ELF-1 (cell line): ENCODE results near the gene ISOC2.
"Not testable (repeated sequence)": the region's sequence is repeated elsewhere in the genome, so short reads cannot be mapped to it uniquely, and the experiment has no call there.

Experiments used
- DNase-seq: peaks from one replicate; pipeline ENCODE4 v3.0.0-alpha.2; 2016; ENCODE audit warnings: low read depth, low spot score

Gene ISOC2

DNA sequence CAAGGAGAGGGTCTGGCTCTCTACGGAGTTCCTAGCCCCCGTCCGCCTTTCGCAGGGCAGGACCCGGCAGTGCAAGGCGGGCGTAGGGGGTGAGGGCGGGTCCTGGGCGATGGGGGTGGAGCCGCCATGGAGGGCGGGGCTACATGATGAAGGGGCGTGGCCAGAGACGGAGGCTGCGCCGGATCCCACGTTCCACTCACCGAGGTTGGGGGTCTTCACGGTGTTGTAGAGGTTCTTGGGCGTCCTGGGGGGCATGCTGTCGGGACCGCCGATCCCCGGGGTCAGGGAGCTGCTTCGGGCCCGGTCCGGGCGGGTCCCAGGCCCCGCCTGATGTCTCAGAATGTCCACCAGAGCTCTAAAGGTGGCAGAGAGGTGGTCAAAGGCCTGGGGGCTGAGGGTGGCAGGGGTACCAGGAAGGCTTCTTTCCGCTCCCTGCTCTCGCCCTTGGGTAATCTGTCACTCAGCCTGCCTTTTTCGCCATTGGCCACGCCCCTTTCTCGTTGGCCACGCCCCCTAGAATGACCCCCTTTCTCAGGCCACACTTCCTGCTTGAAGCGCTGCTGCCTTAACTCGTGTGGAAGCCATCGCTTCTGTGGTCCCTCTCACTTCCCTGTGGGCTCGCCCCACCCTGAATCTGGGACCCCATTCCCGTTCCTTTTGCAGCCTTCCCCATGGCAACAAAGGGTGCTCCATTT lies 20.9 kb downstream of the ISOC2 start:
- peak; percentile 84 for DNase-seq

DNA sequence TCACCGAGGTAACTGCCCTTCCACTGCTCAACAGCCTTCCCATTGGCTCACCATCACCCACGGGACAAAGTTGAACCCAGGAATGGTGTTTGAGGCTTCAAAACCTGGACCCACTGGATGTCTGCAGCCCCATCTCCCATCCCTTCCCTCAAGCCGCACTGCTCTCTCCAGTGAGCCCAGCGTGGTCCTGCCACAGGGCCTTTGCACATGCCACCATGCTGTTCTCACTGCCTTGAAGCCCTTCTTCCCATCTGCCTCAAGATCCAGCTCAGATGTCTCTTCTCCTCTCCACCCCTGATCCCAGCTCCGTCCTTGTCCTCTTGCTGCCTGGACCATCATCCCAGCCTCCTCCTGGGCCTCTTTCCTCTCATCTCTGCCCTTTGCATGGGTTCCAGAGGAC lies 22.4 kb downstream of the ISOC2 start:
- no peak for DNase-seq

DNA sequence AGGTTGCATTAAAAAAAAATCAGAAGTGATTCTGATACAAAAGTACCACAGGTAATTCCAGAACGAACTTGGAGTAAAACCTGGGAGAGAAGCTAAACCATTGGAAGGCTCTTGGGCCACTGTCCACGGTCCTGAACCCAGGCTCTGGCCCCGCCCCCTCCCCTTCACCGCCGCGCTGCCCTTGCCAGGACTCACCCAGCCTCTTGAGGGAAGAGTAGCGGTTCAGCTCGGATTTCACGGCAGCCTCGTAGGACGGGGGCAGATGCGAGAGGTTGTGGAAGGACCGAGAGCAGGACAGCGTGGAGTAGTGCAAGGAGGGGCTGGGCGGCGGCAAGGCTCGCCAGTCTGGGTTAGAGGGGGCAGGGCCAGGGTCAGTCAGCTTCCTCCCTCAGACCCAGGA lies 24.0 kb downstream of the ISOC2 start:
- peak; percentile 90 for DNase-seq

DNA sequence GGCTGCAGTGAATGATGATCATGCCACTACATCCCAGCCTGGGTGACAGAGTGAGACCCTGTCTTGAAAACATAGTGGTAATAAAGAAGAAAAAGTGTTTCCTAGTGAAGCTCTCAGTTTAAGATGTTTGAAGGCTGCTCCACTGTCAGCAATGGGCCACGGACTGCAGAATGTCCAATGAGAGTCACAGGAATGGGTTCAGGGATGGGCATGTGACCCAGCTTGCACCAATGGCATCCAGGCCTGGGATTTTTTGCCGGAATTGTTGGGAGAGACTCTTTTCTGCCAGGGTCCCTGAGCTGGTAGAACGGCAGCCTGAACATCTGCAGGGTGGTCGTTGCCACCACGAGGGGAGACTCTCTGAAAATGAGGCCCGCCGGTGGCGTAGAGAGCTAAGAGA lies 24.6 kb downstream of the ISOC2 start:
- DNase-seq, result no peak

DNA sequence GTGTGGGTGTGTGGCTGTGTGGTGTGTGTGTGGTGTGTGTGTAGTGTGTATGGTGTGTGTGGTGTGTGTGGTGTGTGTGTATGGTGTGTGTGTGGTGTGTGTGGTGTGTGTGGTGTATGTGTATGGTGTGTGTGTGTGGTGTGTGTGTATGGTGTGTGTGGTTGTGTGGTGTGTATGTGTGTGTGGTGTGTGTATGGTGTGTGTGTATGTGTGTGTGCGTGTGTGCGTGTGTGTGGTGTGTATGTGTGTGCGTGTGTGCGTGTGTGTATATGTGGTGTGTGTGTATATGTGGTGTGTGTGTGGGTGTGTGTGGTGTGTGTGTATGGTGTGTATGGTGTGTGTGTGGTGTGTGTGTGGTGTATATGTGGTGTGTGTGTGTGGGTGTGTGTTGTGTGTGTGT lies 26.4 kb downstream of the ISOC2 start:
- no peak for DNase-seq

DNA sequence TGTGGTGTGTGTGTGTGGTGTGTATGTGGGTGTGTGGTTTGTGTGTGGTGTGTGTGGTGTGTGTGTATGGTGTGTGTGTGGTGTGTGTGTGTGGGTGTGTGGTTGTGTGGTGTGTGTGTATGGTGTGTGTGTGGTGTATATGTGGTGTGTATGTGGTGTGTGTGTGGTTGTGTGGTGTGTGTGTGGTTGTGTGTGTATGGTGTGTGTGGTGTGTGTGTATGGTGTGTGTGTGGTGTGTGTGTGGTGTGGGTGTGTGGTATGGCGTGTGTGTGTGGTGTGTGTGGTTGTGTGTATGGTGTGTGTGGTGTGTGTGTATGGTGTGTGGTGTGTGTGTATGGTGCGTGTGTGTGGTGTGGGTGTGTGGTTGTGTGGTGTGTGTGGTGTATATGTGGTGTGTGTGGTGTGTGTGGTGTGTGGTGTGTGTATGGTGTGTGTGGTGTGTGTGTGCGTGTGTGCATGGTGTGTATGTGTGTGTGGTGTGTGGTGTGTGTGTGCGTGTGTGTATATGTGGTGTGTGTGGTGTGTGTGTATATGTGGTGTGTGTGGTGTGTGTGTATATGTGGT lies 27.0 kb downstream of the ISOC2 start:
- no peak for DNase-seq

DNA sequence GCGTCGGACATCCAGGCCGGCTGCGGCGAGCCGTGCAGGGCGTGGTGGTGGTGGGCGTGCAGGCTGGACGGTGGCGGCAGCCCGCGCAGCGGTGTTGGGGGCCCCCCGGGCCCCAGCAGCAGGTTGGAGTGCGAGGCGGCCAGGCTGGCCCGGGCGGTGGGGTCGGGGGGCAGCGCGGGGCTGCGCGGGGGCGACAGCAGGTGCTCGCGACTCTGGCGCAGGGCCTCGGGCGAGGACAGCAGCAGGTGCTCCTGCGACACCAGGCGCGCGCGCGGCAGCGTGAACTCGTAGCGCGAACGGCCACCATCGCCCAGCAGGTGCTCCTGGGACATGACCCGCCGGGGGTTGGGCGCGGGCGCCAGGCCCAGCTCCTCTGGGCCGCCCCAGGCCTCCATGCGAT lies 28.1 kb downstream of the ISOC2 start:
- no peak for DNase-seq

DNA sequence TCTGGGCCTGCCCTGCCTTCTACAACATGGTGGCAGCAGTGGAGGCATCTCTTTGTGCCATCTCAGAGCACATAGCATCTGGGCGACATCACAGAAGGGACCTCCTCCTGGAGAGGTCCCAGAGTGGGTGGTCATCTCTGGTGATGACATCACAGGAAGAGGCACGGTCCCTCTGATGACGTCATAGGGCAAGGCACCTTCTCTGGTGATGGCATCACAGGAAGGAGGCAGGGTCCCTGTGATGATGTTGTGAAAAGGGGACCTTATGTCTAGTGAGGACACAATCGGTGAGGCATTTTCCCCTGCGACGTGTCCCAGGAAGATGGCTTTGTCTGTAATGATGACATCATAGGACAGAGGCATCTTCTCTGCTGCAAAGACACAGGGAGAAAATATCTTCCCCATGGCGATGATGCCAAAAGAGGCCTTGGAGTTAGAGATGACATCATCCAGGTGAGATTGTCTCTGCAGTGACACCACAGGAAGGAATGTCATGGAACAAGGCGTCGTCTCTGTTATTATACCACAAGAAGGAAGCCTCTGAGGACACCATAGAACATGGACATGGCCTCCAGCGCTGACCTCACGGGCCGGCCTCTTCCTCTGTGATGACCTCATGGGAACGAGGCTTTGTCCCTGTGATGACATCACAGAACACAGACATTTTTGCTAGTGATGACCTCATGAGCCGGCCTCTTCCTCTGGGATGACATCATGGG lies 29.0 kb downstream of the ISOC2 start:
- peak; percentile 20 for DNase-seq

DNA sequence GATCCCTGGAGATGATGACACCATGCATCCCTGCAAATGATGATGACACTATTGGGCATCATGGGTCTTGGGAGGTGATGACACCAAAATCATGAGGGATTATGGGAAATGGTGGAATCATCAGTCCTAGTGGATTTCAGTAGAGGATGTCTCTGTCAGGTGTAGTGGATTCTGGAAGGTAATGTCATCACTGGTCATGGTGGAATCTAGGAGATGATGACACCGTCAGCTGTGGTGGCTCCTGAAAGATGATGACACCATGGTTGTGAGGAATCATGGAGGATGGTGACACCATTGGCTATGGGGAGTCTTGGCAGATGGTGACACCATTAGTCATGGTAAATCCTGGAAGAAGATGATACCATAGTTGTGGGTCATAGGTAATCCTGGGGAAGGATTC lies 30.3 kb downstream of the ISOC2 start:
- DNase-seq, result no peak

DNA sequence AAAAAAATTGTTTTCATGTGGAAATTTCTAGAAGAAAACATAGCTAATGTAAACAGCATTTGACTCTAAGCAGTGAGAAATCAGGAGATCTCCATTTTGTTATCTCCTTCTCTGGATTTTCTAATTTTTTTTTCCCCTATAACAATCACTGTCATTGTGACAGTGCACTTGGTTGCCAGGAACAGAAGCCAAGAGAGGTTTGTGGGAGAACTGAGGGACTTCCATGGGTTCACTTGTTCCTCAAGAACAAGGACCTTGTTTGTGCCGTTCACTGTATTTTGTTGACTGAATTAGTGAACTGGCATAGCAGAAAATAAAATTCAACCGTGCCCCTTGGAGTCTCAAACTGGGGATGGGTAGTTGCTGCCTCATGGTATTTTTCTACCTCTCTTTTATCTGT lies 35.4 kb downstream of the ISOC2 start:
- no peak for DNase-seq

DNA sequence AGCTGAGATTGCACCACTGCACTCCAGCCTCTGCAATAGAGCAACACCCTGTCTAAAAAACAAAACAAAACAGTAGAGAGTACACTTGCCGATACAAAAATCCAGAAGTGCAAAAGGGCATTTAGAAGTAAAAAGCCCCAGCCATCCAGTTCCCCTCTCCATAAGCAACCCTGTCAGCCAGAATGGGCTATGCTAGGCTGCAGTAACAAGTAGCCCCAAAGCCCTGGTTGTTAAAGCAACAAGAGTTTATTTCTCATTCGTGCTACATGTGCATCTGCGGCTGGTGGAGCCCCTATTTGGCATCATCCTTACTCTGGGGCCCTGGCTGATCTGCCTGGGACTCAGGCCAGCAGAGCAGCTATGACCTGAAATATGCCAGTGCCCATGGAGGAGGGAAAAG lies 36.9 kb downstream of the ISOC2 start:
- DNase-seq, result no peak

DNA sequence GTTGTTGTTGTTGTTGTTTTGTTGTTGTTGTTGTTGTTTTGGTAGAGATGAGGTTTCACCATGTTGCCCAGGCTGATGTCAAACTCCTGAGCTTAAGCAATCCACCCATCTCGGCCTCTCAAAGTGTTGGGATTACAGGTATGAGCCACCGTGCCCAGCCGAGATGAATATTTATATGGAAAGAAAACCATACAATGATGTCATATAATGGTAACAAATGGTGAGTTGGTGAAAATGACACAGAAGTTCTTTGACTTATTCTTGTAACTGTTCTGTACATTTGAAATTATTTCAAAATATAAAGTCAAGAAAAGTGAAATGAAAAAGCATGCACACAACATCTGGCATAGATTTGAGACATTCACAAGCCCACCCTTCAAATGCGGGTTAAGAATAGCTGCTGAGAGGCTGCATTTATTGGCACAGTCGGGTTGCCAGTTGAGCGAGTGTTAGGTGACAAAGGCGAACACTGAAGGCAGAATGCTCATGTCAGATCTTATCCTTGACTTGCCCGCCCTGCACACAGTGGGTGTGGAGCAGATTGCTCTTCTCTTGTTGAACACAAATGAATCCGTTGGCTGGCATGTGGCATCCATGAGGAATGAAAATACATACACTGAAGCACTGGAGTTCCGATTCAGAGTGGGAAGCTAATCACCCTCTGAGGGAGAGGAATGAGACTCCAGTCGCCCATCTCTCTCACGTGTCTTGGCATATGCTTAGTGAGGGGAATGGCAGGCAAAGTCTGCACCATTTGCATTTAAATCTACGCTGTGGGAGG lies 38.0 kb downstream of the ISOC2 start:
- DNase-seq, result no peak

DNA sequence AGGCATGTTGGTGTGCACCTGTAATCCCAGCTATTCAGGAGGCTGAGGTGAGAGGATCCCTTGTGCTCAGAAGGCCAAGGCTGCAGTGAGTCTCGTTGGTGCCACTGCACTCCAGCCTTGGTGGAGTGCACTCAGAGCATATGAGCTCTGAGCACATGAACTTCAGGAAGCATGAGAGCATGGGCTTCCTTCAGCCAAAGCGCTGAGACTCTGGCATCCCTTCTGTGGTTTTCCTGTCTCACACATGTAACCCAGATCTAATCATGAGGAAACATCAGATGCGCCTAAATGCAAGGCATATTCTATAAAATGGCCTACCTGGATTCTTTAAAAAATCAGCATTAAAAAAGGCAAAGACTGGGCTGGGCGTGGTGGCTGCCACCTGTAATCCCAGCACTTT lies 40.2 kb downstream of the ISOC2 start:
- not testable (repeated sequence) for DNase-seq

DNA sequence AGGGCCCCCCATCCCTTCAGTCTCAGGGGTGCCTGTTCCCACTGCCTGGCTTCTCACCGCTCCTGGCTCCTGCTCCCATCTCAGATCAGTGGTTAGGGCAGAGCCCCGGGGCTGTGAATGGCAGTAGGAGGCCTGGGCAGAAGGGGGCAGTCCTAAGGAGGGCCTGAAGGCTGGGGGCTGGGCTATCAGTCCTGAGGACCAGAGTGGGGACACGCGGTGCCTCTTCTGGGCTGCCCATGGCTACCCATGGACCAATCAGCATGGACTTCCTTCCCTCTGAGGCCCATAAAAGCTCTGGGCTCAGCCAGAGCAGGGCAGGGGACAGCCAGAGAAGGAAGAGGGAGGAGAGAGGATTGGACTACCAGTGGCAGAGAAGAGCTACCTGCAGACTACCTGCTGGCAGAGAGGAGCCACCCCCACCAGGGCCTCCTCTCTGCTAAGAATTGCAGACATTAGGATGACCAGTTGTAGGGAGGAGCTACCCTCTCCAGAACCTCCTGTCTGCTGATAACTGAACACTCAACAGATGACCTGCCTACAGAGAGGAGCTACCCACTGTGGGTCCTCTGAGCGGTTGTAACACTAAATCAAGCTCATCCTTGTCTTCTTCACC lies 41.7 kb downstream of the ISOC2 start:
- no peak for DNase-seq

DNA sequence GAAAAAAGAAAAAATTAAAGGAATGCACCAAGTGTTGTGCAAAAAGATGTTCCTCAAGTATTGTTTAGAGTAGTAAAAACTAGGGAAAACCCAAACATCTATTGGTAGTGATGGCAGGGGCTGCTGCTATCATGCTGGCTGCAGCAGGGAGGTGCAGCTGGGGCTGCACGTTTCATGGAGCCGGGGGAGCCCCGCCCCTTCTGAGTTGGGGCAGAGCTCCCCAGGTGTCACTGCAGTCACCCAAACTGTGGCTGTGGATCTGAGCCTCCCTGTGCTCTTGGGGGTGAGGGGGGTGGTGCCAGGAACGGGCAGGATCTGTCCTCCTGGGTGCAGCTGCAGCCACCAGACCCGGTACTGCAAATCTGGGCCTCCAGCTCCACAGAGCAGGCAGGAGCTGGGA lies 42.3 kb downstream of the ISOC2 start:
- DNase-seq, result no peak

DNA sequence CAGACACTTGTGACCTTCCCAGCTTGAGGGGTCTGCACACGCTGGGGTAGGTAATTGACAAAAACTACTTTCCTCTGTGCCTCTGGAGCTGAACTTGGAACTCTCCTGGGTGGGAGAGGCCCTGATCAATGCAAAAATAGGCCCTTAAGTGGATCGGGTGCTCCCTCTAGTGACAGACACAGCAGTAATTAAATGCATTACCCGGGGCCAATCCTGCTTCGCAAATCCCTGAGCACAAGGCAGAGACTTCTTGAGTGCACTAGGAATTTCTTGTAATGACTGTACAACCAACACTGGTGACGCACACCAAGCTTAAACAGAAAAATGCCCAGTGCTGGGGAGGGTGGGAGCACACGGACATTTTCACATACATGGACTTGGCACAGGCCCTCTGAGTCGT lies 43.3 kb downstream of the ISOC2 start:
- peak; percentile 83 for DNase-seq

DNA sequence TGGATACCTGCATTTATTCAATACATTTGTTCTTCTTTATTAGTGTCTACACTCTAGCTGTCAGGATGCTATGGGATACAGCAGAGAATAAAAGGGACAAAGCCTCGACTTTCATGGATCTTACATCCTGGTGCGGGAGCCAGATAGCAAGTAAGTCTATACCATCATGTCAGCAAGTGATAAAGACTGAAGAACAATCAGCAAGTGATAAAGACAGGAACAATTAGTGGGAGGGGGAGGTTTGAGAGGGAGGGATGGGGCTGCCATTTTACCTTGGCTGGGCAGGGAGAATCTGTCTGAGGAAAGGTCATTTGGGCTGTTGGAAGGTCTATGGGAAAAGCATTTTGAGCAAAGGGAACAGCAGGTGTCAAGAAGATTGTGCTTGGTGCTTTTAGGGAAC lies 51.3 kb downstream of the ISOC2 start:
- no peak for DNase-seq

DNA sequence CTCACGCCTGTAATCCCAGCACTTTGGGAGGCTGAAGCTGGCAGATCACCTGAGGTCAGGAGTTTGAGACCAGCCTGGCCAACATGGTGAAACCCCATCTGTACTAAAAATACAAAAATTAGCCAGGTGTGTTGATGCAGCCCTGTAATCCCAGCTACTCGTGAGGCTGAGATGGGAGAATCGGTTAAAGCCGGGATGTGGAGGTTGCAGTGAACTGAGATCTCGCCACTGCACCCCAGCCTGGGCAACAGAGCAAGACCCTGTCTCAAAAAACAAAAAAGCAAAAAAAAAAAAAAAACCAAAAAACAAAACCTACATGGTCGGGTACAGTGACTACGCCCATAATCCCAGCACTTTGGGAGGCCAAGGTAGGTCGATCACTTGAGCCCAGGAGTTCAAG lies 52.3 kb downstream of the ISOC2 start:
- not testable (repeated sequence) for DNase-seq

DNA sequence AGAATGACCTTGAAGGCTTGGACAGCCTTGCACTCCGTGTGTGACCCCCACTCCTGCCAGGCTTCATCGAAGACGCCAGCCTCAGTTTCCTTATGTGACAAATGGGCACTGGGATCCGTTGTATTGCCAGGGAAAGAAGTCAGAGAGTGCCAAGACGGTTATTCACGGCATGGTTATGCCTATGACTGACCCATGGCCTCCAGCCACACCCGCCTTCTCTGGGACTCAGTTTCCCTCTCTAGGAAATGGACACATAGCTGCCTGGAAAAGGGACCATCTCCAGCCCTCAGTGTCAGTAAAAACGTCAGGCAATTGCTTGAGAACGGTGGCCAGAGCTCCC lies 52.9 kb downstream of the ISOC2 start:
- no peak for DNase-seq

DNA sequence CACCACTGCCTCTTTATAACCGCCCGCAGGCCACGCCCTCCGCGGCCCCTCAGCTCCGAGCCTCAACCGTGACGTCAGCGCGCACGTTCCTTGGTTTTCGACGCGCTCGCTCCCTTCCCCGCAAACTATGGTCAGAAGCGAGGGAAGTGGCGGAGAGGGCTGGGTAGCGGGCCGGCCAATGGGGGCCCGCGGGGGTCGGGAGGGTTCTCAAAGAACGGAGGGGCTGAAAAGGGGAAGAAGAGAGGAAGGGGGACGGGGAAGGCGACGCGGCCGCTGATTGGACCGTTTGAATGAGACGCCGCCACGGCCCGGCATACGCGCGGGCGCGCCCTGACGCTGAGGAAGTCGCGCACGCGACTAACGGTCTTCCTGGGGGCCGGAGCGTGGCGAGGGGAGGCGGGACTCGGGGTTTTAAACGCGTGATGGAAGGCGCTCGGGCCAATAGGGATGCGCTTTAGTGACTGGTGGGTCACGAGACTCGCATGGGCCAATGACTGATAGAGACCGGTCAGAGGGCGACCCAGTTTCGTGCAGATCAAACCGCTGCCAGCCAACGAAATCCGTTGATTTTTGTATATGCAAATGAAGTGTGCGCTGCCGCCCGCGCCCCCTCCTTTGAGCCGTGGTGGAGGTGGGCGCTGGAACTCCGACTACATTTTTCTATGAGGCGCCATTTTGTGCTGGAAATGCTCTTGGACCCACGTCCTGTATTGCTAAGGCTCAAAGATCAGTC lies 53.5 kb downstream of the ISOC2 start:
- DNase-seq, result peak; percentile 99

DNA sequence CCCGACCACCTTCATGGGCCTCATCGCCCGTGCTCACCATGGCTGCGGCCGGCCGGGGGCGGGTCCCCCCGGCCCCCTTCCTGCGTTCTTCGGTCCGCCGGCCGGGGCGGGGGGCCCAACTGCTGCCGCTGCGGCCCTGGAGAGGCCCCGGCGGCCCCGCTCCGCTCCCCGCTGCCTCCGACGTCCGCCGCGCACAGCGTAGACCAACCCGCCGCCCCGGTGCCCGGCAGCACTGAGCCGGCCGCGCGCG lies 54.0 kb downstream of the ISOC2 start, which contains the start of gene UBE2S:
UBE2S (minus strand) TSS at position 239 of the 250 bp plus-strand sequence; CDS start at position 40, 199 bp downstream.
- DNase-seq, result not testable (repeated sequence)
